H1 (cell line): ENCODE data around the gene ZNF804B. TPM values are rescaled to one million over a fixed set of nuclear protein-coding genes. Genes with fewer than 3 reads are reported as not detected.

Experiments used
- CTCF ChIA-PET: fragments of 300-600 bp; sonication (Branson Sonifier 250); formaldehyde crosslinking; loops from one replicate; lab custom pipeline; 2021; ENCODE audit not compliant: partially characterized antibody; lab: Charles Lee
- POLR2A ChIA-PET: fragments of 300-600 bp; sonication (Branson Sonifier 250); formaldehyde crosslinking; loops from one replicate; lab custom pipeline; 2021; ENCODE audit warnings: inconsistent platforms; ENCODE audit not compliant: partially characterized antibody; lab: Charles Lee
- DNase-seq, 2 experiments: peaks; one replicate each; pipeline versions ENCODE4 v3.0.0 to v3.0.0-alpha.2; 2010 to 2022; ENCODE audit warnings: low spot score in 2 of 2, low read depth in 1 of 2, mixed read lengths in 1 of 2
- FAIRE-seq: peaks from 2 replicates; lab custom pipeline; 2011; peaks lifted over from hg19 to GRCh38; lab: Jason Lieb, UNC
- H2AFZ ChIP-seq: 2 replicates; pipeline ENCODE4 v1.8.1; 2012; ENCODE audit warnings: low read length, inconsistent platforms
- H2AK5ac ChIP-seq: 2 replicates; pipeline ENCODE4 v1.6.1; 2013; ENCODE audit warnings: low read depth, low read length
- H2BK120ac ChIP-seq: replicated peaks from 2 replicates; pipeline ENCODE3; 2013; ENCODE audit warnings: low read depth, low read length, inconsistent platforms
- H2BK12ac ChIP-seq: 2 replicates; pipeline ENCODE4 v1.6.1; 2013; ENCODE audit warnings: low read depth, low read length
- H2BK15ac ChIP-seq: 2 replicates; pipeline ENCODE4 v1.6.1; 2013; ENCODE audit warnings: low read length
- H2BK20ac ChIP-seq: 2 replicates; pipeline ENCODE4 v1.6.1; 2013; ENCODE audit warnings: low read length
- H2BK5ac ChIP-seq: 2 replicates; pipeline ENCODE4 v1.6.1; 2013; ENCODE audit warnings: low read depth, low read length
- H3K14ac ChIP-seq: 2 replicates; pipeline ENCODE4 v1.6.1; 2013; ENCODE audit warnings: inconsistent platforms; ENCODE audit not compliant: insufficient read length
- H3K18ac ChIP-seq: 2 replicates; pipeline ENCODE4 v1.6.1; 2013; ENCODE audit warnings: low read length; ENCODE audit errors: extremely low read depth
- H3K23ac ChIP-seq: 2 replicates; pipeline ENCODE4 v1.6.1; 2013; ENCODE audit warnings: inconsistent platforms; ENCODE audit not compliant: insufficient read length
- H3K23me2 ChIP-seq: 2 replicates; pipeline ENCODE4 v1.6.1; 2013; ENCODE audit warnings: low read depth, low read length
- H3K27ac ChIP-seq: 2 replicates; pipeline ENCODE4 v1.6.1; 2011; ENCODE audit warnings: low read depth, low read length, inconsistent platforms
- H3K27me3 ChIP-seq, 4 experiments: replicated peaks in 1 of 4; 1 replicate in 1 of 4; 2 replicates in 3 of 4; pipeline versions ENCODE4 v1.6.1 to v1.8.1; 2011 to 2013; ENCODE audit warnings: low read length in 3 of 4, mild to moderate bottlenecking in 3 of 4, inconsistent platforms in 2 of 4, mixed read lengths in 2 of 4, moderate library complexity in 1 of 4; ENCODE audit not compliant: control insufficient read depth in 3 of 4, insufficient read depth in 3 of 4; ENCODE audit errors: extremely low read depth in 1 of 4
- H3K36me3 ChIP-seq, 4 experiments: 2 replicates each; pipeline versions ENCODE4 v1.6.1 to v1.8.1; 2011 to 2013; ENCODE audit warnings: mild to moderate bottlenecking in 4 of 4, low read length in 3 of 4, moderate library complexity in 2 of 4, control low read depth in 1 of 4, inconsistent platforms in 1 of 4; ENCODE audit not compliant: insufficient read depth in 4 of 4, control insufficient read depth in 2 of 4
- H3K4ac ChIP-seq: replicated peaks from 2 replicates; pipeline ENCODE3; 2013; ENCODE audit warnings: low read length, low read depth, mixed read lengths, inconsistent platforms; ENCODE audit not compliant: insufficient read length
- H3K4me1 ChIP-seq, 4 experiments: replicated peaks in 1 of 4; 1 replicate in 1 of 4; 2 replicates in 3 of 4; pipeline versions ENCODE4 v1.6.1 to v1.8.1; 2011 to 2013; ENCODE audit warnings: low read length in 3 of 4, inconsistent platforms in 2 of 4, mixed read lengths in 1 of 4; ENCODE audit not compliant: insufficient read depth in 4 of 4, control insufficient read depth in 3 of 4
- H3K4me2 ChIP-seq, 2 experiments: 2 replicates each; pipeline versions ENCODE4 v1.6.1 to v1.8.1; 2011 to 2013; ENCODE audit warnings: low read depth in 2 of 2, low read length in 2 of 2, control low read depth in 1 of 2, inconsistent platforms in 1 of 2, mild to moderate bottlenecking in 1 of 2; ENCODE audit not compliant: insufficient read depth in 1 of 2
- H3K4me3 ChIP-seq, 4 experiments: fragments of 200-600, 300-600 bp in 1 of 4; sonication (generic), shearing (Covaris generic), sonication (Bioruptor Twin) in 1 of 4; 2 replicates each; pipeline versions ENCODE4 v1.5.1 to v1.8.1; 2011 to 2016; ENCODE audit warnings: low read length in 4 of 4, low read depth in 3 of 4, control low read depth in 2 of 4, inconsistent platforms in 2 of 4, mild to moderate bottlenecking in 2 of 4, mixed read lengths in 1 of 4, moderate library complexity in 1 of 4; ENCODE audit not compliant: insufficient read depth in 2 of 4; ENCODE audit errors: extremely low read depth in 1 of 4
- H3K56ac ChIP-seq: replicated peaks from 2 replicates; pipeline ENCODE3; 2013; ENCODE audit warnings: low read depth, mild to moderate bottlenecking, mixed read lengths, low read length, inconsistent platforms; ENCODE audit not compliant: insufficient read length
- H3K79me1 ChIP-seq: 2 replicates; pipeline ENCODE4 v1.6.1; 2013; ENCODE audit warnings: low read depth, low read length, control low read depth
- H3K79me2 ChIP-seq, 2 experiments: 2 replicates each; pipeline versions ENCODE4 v1.6.1 to v1.8.1; 2012 to 2013; ENCODE audit warnings: low read length in 2 of 2, mild to moderate bottlenecking in 2 of 2, inconsistent platforms in 1 of 2; ENCODE audit not compliant: insufficient read depth in 2 of 2, control insufficient read depth in 1 of 2
- H3K9ac ChIP-seq, 4 experiments: replicated peaks in 1 of 4; 1 replicate in 1 of 4; 2 replicates in 3 of 4; pipeline versions ENCODE4 v1.6.1 to v1.8.1; 2011 to 2013; ENCODE audit warnings: low read depth in 3 of 4, low read length in 3 of 4, control low read depth in 2 of 4, mild to moderate bottlenecking in 2 of 4, moderate library complexity in 2 of 4, inconsistent platforms in 1 of 4; ENCODE audit errors: extremely low read depth in 1 of 4
- H3K9me3 ChIP-seq, 2 experiments: 2 replicates each; pipeline versions ENCODE4 v1.6.1 to v1.8.1; 2012 to 2013; ENCODE audit warnings: mild to moderate bottlenecking in 2 of 2, moderate library complexity in 2 of 2, control low read depth in 1 of 2, inconsistent platforms in 1 of 2, low read depth in 1 of 2, low read length in 1 of 2, mixed read lengths in 1 of 2; ENCODE audit not compliant: insufficient read depth in 2 of 2
- H4K20me1 ChIP-seq, 2 experiments: replicated peaks in 1 of 2; 2 replicates each; pipeline versions ENCODE3 to v1.8.1; 2011 to 2013; ENCODE audit warnings: inconsistent platforms in 2 of 2, low read length in 2 of 2, mild to moderate bottlenecking in 1 of 2; ENCODE audit not compliant: insufficient read depth in 2 of 2, control insufficient read depth in 1 of 2
- H4K5ac ChIP-seq: 2 replicates; pipeline ENCODE4 v1.6.1; 2013; ENCODE audit warnings: low read length, low read depth, mixed read lengths, inconsistent platforms; ENCODE audit not compliant: insufficient read length
- H4K8ac ChIP-seq: 2 replicates; pipeline ENCODE4 v1.8.0; 2013; ENCODE audit warnings: mild to moderate bottlenecking, moderate library complexity, low read length, inconsistent platforms; ENCODE audit not compliant: insufficient read depth; ENCODE audit errors: extremely low read depth
- H4K91ac ChIP-seq: replicated peaks from 2 replicates; pipeline ENCODE3; 2013; ENCODE audit warnings: low read length, mixed read lengths, inconsistent platforms; ENCODE audit not compliant: insufficient read length
- CBX8 ChIP-seq: fragments of 300-800, 300-1000 bp; sonication (generic); IDR thresholded peaks from 2 replicates; pipeline ENCODE4 v1.7.1; 2016; ENCODE audit warnings: low read depth, low read length, borderline replicate concordance
- CTBP2 ChIP-seq: IDR thresholded peaks from 2 replicates; pipeline ENCODE4 v1.7.0; 2011; ENCODE audit warnings: borderline replicate concordance, mild to moderate bottlenecking, moderate library complexity, mixed read lengths, low read length; ENCODE audit not compliant: insufficient read depth, insufficient read length
- EGR1 ChIP-seq: IDR thresholded peaks from 2 replicates; pipeline ENCODE4 v1.6.1; 2011; ENCODE audit warnings: low read depth, low read length, borderline replicate concordance
- HDAC2 ChIP-seq, 2 experiments: fragments of 300-600 bp in 1 of 2; sonication (generic) in 1 of 2; IDR thresholded peaks; 2 replicates each; pipeline ENCODE4 v1.6.1; 2011 to 2012; ENCODE audit warnings: low read depth in 2 of 2, low read length in 2 of 2, mild to moderate bottlenecking in 2 of 2, moderate library complexity in 2 of 2, borderline replicate concordance in 1 of 2, inconsistent platforms in 1 of 2
- JUND ChIP-seq: IDR thresholded peaks from 2 replicates; pipeline ENCODE4 v1.6.1; 2011; ENCODE audit warnings: mild to moderate bottlenecking, improper control_type of control experiment, low read length
- MAFK ChIP-seq: IDR thresholded peaks from 2 replicates; pipeline ENCODE4 v1.6.1; 2012; ENCODE audit warnings: low read depth, mild to moderate bottlenecking, improper control_type of control experiment, low read length
- RNF2 ChIP-seq: fragments of 200-900, 300-1000 bp; sonication (generic); IDR thresholded peaks from 2 replicates; pipeline ENCODE4 v1.7.1; 2016; ENCODE audit warnings: borderline replicate concordance, low read depth, mild to moderate bottlenecking, antibody characterized with exemption, low read length; ENCODE audit not compliant: poor library complexity, severe bottlenecking; ENCODE audit errors: missing control alignments
- SIN3A ChIP-seq, 2 experiments: IDR thresholded peaks in 1 of 2; conservative IDR thresholded peaks in 1 of 2; 2 replicates each; pipeline ENCODE4 v1.6.1; 2011 to 2012; ENCODE audit warnings: low read length in 2 of 2, improper control_type of control experiment in 1 of 2, low read depth in 1 of 2, mild to moderate bottlenecking in 1 of 2
- SUZ12 ChIP-seq: fragments of 200-600 bp; sonication (generic); IDR thresholded peaks from 2 replicates; pipeline ENCODE4 v1.6.1; 2012; ENCODE audit warnings: mild to moderate bottlenecking, inconsistent platforms, low read length, moderate library complexity, mixed read lengths
- WGBS, 2 experiments: shearing (Covaris generic) in 1 of 2; methylation state at CpG; one replicate each; pipeline versions ENCODE4 v1.1.6 to v1.1.7; 2013 to 2015; ENCODE audit warnings: low lambda C conversion rate in 2 of 2, mixed read lengths in 2 of 2, inconsistent platforms in 1 of 2, low coverage in 1 of 2, missing lambda C conversion rate in 1 of 2; ENCODE audit not compliant: insufficient replicate concordance in 2 of 2, insufficient coverage in 1 of 2, insufficient read length in 1 of 2; ENCODE audit errors: extremely low coverage in 1 of 2, missing lambda C conversion rate in 1 of 2; 5-methylcytosine and 5-hydroxymethylcytosine counted together
- polyA plus RNA-seq, 7 experiments: library from polyadenylated mRNA; depleted of rRNA in 3 of 7; stranded (reverse) in 5 of 7; unstranded in 2 of 7; fragments of >200 nt in 5 of 7; fragments of 200-250 nt in 2 of 7; gene quantifications; 1 replicate in 5 of 7; 2 replicates in 1 of 7; 4 replicates in 1 of 7; pipeline versions ENCODE4 v1.2.1 to v1.2.3, GENCODE V29; 2011 to 2013; ENCODE audit warnings: missing spikeins in 2 of 7, mixed read lengths in 2 of 7
- total RNA-seq: library from RNA; stranded (reverse); fragmentation: NEBNext Ultra II Directional; extraction: Animal tissue kit (Norgen Biotek cat#: 25700); gene quantifications from 2 replicates; pipeline ENCODE4 v1.2.1, GENCODE V29; 2021

The ZNF804B gene
- total and polyA plus RNA-seq, 2 of the 8 experiments (the other 6 are each of a cell fraction or from before 2014, with no cell fraction given) = not detected

DNA sequence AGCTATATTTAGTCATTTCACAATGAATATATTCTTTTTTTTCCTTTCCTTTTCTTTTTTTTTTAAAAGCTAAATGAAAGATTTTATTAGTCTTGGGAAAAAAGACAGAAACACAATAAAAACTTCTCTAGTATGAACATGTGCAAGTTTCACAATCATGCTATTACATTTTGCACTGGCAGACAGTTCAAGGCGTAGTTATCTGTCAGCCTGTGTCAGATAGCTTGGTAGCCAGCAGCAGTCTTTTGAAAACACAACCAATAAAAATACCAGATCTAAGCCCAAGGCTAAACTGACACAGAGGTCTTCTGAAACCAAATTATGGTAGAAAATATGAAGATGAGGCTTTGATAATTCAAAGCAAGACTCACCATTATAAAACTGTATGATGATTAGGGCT lies 241.8 kb downstream of the ZNF804B start:
- WGBS, 2 experiments = 100% methylated on average over 1 of the region's 1 CpG; no CpG with 5 or more reads in 1 of the 2 experiments
- no peak overlapping the region for H2AFZ ChIP-seq
- H3K4me1 ChIP-seq = no peaks in the 10 kb centered on the region
- no peak overlapping the region for H4K5ac ChIP-seq
- no peaks in the 10 kb centered on the region for H3K27me3 ChIP-seq
- H3K23me2 ChIP-seq = no peaks in the 10 kb centered on the region
- no peak for FAIRE-seq
- no peak overlapping the region for H2BK12ac ChIP-seq
- H2AK5ac ChIP-seq = no peak overlapping the region
- POLR2A ChIA-PET = no interaction called here
- H3K79me2 ChIP-seq = no peaks in the 10 kb centered on the region
- no peak overlapping the region for H3K9ac ChIP-seq
- no peak overlapping the region for H2BK20ac ChIP-seq
- H3K4me2 ChIP-seq = no peak overlapping the region
- no peak overlapping the region for H4K8ac ChIP-seq
- H3K18ac ChIP-seq = no peak overlapping the region
- H3K9me3 ChIP-seq = no peaks in the 10 kb centered on the region
- H4K20me1 ChIP-seq = no peaks in the 10 kb centered on the region
- H3K4ac ChIP-seq = no peak overlapping the region
- H2BK120ac ChIP-seq = no peak overlapping the region
- no peak overlapping the region for H3K56ac ChIP-seq
- no peak overlapping the region for H3K27ac ChIP-seq
- no peak overlapping the region for H2BK15ac ChIP-seq
- H4K91ac ChIP-seq = no peak overlapping the region
- no peak overlapping the region for H2BK5ac ChIP-seq
- H3K23ac ChIP-seq = no peak overlapping the region
- no peak for DNase-seq
- H3K36me3 ChIP-seq = no peaks in the 10 kb centered on the region
- no peak overlapping the region for H3K14ac ChIP-seq
- no peak overlapping the region for H3K4me3 ChIP-seq
- H3K79me1 ChIP-seq = no peaks in the 10 kb centered on the region
- CTCF ChIA-PET = no interaction called here
- TF ChIP-seq EGR1 = no peak
- no peak for TF ChIP-seq SUZ12
- TF ChIP-seq CTBP2 = no peak
- no peak for TF ChIP-seq HDAC2 (IDR thresholded peaks at IDR 0.05; ENCODE audit: borderline replicate concordance in 1 of 2, low read depth in 2 of 2, low read length in 2 of 2)
- TF ChIP-seq SIN3A (conservative IDR thresholded peaks at IDR 0.05 in 1 of 2, IDR thresholded peaks at IDR 0.05 in 1 of 2; ENCODE audit: low read depth in 1 of 2, low read length in 2 of 2) = no peak
- TF ChIP-seq MAFK = no peak
- TF ChIP-seq JUND = no peak
- no peak for TF ChIP-seq CBX8
- TF ChIP-seq RNF2 = no peak
